RWPE2 (cell line): ENCODE measurements around the gene PIF1.
"Not testable (repeated sequence)": the region's sequence is repeated elsewhere in the genome, so short reads cannot be mapped to it uniquely, and the experiment has no call there.

ENCODE experiments used
- ATAC-seq: fragments of 200-7000 bp; cut with Tn5 transposase; 3 replicates; pipeline ENCODE4 v1.9.1; 2021; ENCODE audit warnings: low read depth
- DNase-seq: peaks from one replicate; pipeline ENCODE4 v3.0.0-alpha.2; 2020; ENCODE audit warnings: low spot score
- H3K27ac ChIP-seq: fragments of 450-650 bp; 2 replicates; pipeline ENCODE4 v1.5.1; 2017; ENCODE audit warnings: mild to moderate bottlenecking; ENCODE audit not compliant: poor library complexity, severe bottlenecking
- H3K27me3 ChIP-seq: fragments of 250-450 bp; sonication (Bioruptor Pico); 2 replicates; pipeline ENCODE4 v1.5.1; 2021; ENCODE audit warnings: mild to moderate bottlenecking, moderate library complexity; ENCODE audit not compliant: insufficient read depth, poor library complexity, severe bottlenecking
- H3K36me3 ChIP-seq: fragments of 250-450 bp; sonication (Bioruptor Pico); 2 replicates; pipeline ENCODE4 v1.5.1; 2020; ENCODE audit warnings: low read depth, mild to moderate bottlenecking, moderate library complexity
- H3K4me1 ChIP-seq: fragments of 250-450 bp; sonication (Bioruptor Pico); 2 replicates; pipeline ENCODE4 v1.5.1; 2021; ENCODE audit warnings: mild to moderate bottlenecking, moderate library complexity; ENCODE audit not compliant: insufficient read depth, poor library complexity, severe bottlenecking
- H3K4me3 ChIP-seq: fragments of 250-450 bp; sonication (Bioruptor Pico); 2 replicates; pipeline ENCODE4 v1.5.1; 2021; ENCODE audit warnings: mild to moderate bottlenecking, moderate library complexity; ENCODE audit not compliant: severe bottlenecking
- H3K9me3 ChIP-seq: fragments of 250-450 bp; sonication (Bioruptor Pico); 2 replicates; pipeline ENCODE4 v1.5.1; 2021; ENCODE audit warnings: mild to moderate bottlenecking, moderate library complexity; ENCODE audit not compliant: severe bottlenecking
- TF ChIP-seq, protein P1 (sequence below): fragments of 450-650 bp; IDR thresholded peaks from one replicate; pipeline ENCODE4 v1.5.1; 2017; ENCODE audit warnings: mild to moderate bottlenecking, moderate library complexity; ENCODE audit not compliant: poor library complexity, severe bottlenecking

The PIF1 gene

GRCh38 chr15:64800476-64800875 lies 25.0 kb downstream of the PIF1 start:
- H3K27me3 ChIP-seq, result no peaks in the 10 kb centered on the region
- no peaks in the 10 kb centered on the region for H3K9me3 ChIP-seq
- H3K4me1 ChIP-seq, result no peaks in the 10 kb centered on the region
- H3K36me3 ChIP-seq, result no peaks in the 10 kb centered on the region
- ATAC-seq, result peak; percentile 50; the same call in 2 of the 3 replicates
- no peak overlapping the region for H3K4me3 ChIP-seq
- H3K27ac ChIP-seq, result no peak overlapping the region
- DNase-seq, result no peak
- TF ChIP-seq, protein P1, sequence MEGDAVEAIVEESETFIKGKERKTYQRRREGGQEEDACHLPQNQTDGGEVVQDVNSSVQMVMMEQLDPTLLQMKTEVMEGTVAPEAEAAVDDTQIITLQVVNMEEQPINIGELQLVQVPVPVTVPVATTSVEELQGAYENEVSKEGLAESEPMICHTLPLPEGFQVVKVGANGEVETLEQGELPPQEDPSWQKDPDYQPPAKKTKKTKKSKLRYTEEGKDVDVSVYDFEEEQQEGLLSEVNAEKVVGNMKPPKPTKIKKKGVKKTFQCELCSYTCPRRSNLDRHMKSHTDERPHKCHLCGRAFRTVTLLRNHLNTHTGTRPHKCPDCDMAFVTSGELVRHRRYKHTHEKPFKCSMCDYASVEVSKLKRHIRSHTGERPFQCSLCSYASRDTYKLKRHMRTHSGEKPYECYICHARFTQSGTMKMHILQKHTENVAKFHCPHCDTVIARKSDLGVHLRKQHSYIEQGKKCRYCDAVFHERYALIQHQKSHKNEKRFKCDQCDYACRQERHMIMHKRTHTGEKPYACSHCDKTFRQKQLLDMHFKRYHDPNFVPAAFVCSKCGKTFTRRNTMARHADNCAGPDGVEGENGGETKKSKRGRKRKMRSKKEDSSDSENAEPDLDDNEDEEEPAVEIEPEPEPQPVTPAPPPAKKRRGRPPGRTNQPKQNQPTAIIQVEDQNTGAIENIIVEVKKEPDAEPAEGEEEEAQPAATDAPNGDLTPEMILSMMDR, result no peak

- H3K27ac ChIP-seq, H3K4me1 ChIP-seq, ATAC-seq, H3K36me3 ChIP-seq, H3K27me3 ChIP-seq, H3K4me3 ChIP-seq, H3K9me3 ChIP-seq, DNase-seq: not testable (repeated sequence)
Observed at GRCh38 chr15:64798905-64799304, 26.5 kb downstream of the PIF1 start.

DNA sequence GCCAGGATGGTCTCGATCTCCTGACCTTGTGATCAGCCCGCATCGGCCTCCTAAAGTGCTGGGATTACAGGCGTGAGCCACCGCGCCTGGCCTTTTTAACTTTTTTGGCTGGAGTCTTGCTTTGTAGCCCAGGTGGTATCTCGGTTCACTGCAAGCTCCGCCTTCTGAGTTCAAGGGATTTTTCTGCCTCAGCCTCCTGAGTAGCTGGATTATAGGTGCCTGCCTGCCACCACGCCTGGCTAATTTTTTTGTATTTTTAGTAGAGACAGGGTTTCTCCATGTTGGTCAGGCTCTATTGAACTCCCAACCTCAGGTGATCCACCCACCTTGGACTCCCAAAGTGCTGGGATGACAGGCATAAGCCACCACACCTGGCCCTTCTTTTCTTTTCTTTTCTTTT lies 29.5 kb downstream of the PIF1 start:
- not testable (repeated sequence) for H3K27ac ChIP-seq, H3K9me3 ChIP-seq, ATAC-seq, H3K4me1 ChIP-seq, DNase-seq, H3K27me3 ChIP-seq, H3K36me3 ChIP-seq, H3K4me3 ChIP-seq

- H3K36me3 ChIP-seq, H3K9me3 ChIP-seq, ATAC-seq, H3K27me3 ChIP-seq, DNase-seq, H3K4me3 ChIP-seq, H3K4me1 ChIP-seq, H3K27ac ChIP-seq: not testable (repeated sequence)
Observed at GRCh38 chr15:64795299-64795698, 30.1 kb downstream of the PIF1 start.

GRCh38 chr15:64792282-64792681 lies 33.2 kb downstream of the PIF1 start:
- no peak overlapping the region for H3K27ac ChIP-seq
- no peaks in the 10 kb centered on the region for H3K27me3 ChIP-seq
- ATAC-seq (peak; percentile 51), DNase-seq (no peak)
- no peaks in the 10 kb centered on the region for H3K4me1 ChIP-seq
- H3K4me3 ChIP-seq, result no peak overlapping the region
- TF ChIP-seq, protein P1, result no peak
- H3K9me3 ChIP-seq, result peaks cover 2% of the 10 kb centered on the region
- no peaks in the 10 kb centered on the region for H3K36me3 ChIP-seq

- no peak overlapping the region for H3K27ac ChIP-seq
- H3K9me3 ChIP-seq, result peaks cover 2% of the 10 kb centered on the region
- H3K27me3 ChIP-seq, result no peaks in the 10 kb centered on the region
- TF ChIP-seq, protein P1, result no peak
- H3K4me3 ChIP-seq, result no peak overlapping the region
- no peaks in the 10 kb centered on the region for H3K36me3 ChIP-seq
- 0 out of 3 replicates have a peak, but pooled peaks have one; percentile 14 for ATAC-seq
- no peak for DNase-seq
- H3K4me1 ChIP-seq, result no peaks in the 10 kb centered on the region
Observed at GRCh38 chr15:64791401-64791800, 34.0 kb downstream of the PIF1 start.
